GM19397 (cell line): Measurements from ENCODE around the gene CDKN1C.
A peak's percentile ranks its signal among the peaks of the same experiment; 100 is the strongest.

Experiments used
- ATAC-seq: cut with Tn5 transposase; IDR thresholded peaks from one replicate; pipeline ENCODE4 v1.9.1; 2021; ENCODE audit warnings: mild to moderate bottlenecking, moderate library complexity; ENCODE audit not compliant: unreplicated experiment

CDKN1C gene

DNA sequence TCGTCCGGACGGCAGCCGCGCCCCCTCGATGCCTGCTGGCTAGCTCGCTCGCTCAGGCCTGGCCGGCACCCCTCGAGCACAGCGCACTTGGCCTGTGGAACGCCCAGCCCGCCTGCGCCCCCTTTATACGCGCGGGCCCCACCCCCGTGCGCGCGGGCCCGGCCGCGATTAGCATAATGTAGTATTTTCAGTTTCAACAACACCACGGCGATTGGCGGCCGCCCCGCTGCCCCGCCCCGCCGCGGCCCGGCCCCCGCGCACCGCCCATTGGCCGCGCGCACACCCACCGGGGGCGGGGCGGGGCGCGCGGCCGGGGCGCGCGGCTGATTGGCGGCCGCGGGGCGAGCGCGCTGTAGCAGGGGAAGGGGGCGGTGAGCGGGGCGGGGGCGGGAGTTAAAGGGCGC lies at the start of gene CDKN1C:
TSS of gene CDKN1C (minus strand) at position 98 of the 404 bp plus-strand sequence. CDS start 319 bp downstream, outside the sequence.
- ATAC-seq: peak; percentile 75

DNA sequence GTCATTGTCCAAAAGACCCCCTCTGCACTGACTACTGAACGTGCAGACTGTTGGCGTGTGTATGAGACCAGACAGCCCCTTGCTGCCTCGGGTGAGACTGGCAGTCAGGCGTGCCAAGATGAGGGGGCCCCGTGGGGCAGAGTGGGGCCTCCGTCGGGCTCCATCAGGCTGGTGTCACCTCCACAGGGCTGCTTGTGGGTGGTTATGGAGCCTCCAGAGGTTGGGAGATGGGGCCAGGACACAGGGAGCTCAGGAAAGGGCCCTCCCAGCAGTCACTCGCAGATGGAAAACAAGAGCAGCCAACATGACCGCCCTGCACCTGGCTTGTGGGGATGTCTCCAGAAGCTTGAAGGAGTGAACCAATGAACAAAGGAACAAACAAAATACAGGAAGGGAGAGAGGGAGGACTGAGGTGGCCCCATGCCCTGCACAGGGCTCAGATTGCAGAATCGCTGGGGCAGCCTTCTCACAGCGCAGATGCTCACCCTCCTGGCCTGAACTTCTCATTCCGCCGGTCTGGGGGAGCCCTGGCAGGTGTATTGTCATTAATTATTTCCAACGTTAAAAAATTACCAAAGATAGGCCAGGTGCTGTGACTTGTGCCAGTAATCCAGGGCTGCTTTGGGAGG lies 49.1 kb upstream of the CDKN1C start:
- no peak for ATAC-seq

DNA sequence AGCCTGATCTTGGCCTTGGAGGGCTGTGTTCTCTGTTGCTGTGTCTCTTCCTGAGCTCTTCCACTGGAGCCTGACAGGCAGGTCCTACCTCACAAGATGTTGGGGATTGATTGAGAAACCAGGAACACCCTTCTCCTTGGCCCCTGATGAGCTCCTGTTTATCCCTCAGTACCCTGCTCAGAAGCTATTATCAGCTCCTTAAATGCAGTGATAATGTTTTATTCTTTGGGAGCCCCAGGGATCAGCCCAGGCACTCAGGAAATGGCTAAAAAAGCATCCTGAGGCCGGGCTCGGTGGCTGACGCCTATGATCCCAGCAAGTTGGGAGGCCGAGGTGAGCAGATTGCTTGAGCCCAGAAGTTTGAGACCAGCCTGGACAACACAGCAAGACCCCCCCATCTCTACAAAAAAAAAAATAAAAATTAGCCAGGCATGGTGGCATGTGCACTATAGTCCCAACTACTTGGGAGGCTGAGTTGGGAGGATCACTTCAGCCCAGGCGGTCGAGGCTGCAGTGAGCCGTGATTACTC lies 48.5 kb upstream of the CDKN1C start:
- ATAC-seq: no peak

DNA sequence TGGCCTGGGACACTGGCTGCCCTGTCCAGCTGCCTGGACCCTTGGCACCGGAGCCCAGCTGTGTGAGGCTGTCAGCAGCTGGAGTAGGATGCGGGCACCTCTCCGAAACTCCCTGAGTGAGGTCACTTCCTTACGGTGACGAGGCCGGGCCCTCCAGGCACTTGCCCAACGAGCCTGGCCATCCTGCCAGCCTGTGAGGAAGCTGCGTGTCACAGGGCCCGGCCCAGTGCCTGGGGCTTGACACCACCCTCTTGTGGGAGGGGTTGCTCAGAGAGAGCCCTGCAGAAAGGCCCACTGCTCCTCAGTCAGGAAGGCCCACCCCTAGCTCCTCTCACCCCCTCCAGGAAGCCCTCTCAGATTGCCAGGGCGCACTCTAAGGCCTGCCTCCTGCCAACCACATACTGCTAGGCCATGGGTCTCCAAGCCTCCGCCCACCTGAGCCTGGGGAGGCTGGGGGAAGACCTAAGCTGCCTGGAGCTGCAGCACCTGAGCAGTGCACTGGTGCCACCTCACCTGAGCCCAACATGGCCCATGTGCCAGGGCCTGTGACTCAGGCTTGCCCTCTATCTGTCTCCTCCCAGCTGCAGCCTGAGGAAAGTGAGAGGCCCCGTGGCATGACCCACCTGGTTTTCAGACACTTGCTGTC lies 47.9 kb upstream of the CDKN1C start:
- no peak for ATAC-seq

DNA sequence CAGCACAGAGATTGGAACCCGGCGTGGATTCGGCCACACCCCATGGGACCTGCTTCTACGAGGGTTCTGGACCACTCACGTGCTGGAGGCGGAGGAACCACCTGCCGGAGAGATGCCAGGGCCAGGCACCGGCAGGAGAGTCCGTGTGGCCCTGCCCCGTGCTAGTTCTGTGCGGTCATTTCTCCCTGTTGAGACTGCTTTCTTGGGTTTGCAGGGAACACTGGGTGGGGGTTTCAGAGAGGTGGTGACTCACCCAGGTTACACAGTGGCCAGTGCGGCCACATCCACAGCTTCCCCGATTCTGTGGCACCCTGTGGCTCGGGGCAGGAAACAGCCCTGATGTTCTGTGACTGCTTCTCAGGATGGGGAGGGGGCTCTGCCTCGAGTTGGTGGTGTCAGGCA lies 47.3 kb upstream of the CDKN1C start:
- ATAC-seq: no peak

DNA sequence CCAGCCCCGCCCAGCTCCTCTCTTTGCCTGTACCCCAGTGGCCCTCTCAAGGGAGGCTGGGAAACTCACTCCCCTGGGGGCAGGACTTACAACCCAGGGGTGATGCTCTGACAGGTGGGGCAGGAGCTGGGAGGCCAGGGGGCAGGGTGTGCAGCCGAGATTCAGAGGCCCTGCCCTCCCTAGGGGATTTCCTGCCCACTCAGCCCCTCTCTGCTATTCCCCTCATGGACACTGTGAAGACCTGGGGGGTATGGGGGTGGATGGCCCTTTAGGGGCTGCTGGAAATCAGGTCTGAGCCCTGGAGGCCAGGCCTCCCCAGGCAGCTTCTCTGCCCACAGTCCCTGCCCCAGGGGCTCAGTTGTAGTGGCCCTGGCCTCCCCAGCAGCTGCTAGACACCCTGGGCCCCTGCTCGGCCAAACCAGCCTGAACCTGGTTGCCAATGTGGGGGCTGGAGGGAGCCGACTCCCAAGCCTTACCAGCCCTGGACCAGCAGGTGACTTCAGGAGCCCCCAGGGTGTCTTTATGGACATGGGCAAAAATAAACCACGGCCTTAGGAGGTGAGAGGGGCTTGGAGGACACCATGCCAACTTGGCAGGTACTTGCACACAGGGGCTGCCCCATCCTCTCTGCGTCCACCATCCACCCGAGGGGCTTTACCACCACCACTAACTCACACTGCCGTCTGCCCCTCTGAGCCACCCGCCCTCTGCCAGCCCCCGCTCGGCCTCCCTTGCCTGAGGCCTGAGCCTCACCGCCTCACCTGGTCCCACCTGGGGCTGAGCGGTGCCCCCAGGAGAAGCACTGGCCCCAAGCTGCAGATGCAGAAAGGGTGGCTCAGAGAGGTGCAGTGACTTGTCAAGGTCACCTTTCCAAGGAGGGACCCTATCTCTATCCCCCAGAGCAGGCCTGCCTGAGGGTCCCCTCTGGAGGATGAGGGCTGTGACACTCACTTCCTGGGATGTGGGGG lies 46.5 kb upstream of the CDKN1C start:
- no peak for ATAC-seq

DNA sequence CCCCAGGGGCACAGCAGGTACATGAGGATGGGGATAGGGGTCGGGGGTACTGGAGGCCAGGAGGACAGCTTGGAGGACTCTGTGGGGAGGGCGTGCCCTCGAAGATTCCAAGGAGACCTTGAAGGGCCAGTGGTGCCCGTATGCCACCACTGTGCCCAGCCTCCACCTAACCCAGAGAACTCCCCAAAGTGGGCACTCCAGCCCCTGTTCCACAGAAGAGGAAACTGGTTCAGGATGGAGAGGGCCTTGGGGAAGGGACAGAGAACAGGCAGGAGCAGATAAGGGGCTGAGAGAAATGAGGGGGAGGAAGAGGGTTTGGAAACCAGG lies 45.8 kb upstream of the CDKN1C start:
- no peak for ATAC-seq

DNA sequence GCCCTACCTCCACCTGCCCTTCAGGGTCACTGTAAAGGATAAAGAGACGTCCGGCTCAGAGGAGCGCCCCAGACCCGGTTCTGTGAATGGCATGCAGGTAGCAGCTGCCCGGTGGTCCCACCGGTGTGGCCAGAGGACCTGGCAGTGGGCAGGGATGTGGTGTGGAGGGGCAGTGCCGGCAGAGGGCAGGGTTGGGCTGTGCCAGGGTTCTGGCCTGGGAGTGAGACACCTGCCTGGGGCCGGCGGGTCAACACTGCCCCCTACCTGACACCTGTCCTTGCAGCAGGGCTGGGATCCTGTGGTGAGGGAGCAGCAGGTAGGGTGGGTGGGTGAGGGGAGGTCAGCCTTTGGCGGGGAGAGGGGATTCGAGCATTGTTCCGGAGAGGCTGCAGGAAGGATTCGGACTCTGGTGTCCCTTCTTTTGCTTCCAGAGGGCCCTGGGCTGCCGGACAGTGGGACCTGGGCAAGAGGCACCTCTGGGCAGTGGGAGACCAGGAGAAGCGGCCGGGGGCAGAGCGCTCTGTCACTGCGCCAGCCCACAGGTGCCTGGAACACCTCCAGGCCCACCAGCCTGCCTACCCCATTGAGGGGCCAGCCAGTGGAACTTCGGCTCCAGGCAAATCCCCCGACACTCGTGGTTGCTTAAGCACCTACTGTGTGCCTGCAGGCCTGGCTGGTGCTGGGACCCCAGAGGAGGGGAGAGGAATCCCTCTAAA lies 45.3 kb upstream of the CDKN1C start:
- no peak for ATAC-seq

DNA sequence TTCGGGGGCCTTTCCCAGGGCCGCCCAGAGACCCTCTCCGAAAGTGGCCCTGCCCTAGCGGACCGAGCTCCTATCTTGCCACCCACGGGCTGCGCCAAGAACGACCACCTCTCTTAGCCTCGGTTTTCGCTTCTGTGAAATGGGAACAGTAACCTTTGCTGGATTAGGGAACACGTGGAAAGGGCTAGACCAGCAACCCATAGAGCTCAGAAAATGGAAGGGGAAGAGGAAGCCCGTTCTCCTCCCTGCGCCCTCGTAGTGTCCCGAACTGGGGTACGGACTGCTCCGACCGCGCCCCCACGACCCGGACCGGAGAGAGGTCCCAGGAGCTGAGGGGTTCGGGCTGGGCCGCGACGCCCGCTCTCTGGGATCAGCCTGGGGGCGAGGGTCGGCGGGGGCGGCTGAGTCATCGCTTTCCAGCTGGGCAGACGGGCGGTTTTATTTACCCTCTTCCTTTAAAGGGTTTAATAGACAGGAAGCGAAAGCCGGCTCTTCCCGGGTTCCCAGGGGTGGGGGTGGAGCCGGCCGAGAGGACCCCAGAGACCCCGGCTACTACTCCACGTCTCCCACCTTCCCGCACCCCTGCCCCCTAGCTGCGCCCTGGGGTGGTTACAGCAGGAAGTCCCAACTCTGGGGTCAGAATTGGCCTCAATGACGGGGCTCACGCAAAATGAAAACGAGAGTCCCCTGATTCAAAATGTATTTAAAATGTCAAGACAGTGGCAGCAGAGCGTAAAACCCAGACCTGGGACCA lies 44.6 kb upstream of the CDKN1C start:
- ATAC-seq: no peak

DNA sequence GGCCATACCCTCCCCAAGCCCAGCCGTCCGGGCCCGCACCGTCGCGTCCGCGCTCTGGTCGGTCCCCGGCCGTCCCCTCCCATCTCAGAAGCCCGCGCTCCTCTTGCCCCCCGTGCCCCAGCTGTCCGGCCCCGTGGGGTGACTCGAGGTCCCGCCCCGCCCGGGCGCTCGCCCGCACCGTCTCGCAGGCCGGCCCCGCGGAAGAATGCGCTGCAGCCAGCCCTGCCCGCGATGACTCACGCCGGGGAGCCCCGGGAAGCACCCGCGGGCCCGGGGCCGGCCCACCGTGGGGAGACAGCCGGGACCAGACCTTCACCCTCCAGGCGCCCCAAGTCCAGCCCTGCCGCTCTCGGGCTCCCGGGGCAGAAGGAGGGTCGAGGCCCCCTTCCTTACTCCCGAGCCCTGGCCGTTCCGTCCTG lies 44.0 kb upstream of the CDKN1C start:
- no peak for ATAC-seq

DNA sequence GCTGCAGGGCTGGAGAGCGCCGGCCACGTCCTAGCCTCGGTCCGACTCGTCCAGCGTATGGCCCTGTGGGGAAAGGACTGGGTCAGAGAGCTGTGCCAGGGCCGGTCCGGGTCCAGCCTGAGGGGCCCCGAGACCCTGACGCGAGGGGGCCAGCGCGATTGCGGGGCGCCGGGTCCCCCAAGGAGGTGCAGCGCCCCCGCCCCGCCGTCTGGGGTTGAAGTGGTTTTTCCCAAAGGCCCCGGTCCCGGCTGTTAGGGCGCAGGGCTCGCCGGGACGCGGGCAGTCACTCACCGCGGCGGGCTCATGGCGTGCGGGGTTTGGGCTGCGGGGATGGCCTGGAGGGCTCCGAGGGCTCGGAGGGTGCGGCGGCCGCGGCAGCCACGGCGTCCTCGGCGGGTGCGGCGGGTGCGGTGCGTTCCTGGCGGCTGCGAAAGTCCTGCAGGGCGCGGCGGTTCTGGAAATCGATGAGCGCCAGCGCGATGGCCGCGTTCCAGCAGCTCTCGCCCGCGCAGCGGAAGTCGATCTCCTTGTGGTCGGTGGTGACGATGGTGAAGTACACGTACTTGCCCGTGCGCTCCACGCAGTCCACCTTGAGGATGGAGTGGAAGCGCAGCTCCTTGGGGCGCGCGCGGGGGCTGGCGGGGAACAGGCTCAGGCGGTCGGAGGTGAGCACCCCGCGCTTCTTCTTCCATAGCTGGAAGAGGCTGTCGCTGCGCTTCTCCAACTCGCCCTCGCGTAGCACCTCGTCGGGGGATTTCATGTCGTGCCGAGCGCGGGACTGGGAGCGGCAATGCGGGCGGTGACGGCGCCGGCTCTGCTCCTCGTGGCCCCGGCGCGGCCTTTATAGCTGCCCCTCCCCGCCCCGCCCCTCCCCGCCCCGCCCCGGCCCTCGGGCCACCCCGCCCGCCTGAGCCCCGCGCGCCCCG lies 43.3 kb upstream of the CDKN1C start, which contains the start of gene PHLDA2:
TSS of gene PHLDA2 (minus strand) at position 816 of the 926 bp plus-strand sequence. CDS start at position 760, 56 bp downstream.
- ATAC-seq: no peak

DNA sequence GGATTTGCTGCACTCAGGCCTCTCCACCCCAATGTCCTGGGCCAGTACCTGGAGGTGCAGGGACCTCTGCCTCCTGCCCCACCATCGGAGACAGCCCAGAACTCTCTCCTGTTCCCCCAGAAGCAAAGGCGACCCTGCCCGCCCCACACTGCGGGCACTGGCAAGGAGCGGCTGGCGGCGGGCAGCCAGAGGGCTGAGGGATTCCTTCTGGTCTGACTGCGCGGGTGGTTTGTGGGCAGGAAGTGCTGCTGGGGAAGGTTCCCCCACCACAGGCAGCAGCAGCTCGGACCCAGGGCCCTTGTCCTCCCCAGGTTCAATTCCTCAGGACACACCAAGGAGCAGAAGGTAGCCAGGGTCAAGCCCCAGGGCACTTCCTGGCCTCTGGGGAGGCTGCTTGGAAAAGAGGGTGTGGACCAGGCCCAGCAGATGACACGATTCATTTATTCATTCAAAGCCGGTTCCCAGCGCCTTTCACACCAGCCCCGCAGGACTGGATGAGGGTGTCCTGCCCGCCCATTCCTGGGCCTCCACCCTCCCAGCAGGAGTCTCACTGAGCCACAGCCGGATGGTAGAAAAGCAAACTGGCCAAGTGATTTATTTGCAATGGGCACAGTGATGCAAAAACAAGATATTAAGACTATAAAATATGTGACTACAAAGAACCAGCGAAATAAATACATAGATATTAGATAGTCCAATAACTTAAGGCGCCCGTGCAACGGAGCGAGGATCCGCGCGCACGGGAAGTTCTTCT lies 42.5 kb upstream of the CDKN1C start:
- no peak for ATAC-seq

DNA sequence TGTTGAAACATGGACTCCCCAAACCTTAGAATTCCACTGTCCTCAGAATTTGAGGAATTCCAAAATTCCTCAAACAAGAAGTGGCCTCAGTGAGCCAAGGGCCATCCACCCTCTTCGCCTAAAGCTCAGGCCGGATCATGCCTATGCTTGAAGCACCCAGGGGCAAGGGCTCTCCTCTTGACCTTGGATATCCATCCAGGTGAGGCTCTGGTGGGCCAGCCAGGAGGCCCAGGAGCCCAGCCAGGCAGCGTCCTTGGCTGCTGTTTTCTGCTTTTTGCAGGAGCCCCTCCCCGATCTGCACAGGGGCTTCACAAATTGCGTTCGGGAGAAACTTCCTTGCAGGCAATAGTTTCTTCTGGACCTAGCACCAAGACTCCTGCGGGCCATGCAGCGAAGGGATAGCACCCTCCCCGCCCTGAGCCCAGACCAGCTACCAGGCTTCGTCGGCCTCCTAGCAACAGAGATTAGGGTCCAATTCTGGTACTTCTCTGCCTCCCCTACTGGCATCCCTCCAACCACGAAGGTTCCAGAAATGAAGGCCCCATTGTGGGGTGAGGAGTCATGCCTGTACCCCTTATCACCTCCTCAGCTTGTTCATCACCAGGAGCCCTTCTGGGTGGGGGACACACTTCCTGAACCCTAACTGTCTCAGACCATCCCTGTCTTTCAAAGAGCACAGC lies 41.7 kb upstream of the CDKN1C start:
- ATAC-seq: no peak

DNA sequence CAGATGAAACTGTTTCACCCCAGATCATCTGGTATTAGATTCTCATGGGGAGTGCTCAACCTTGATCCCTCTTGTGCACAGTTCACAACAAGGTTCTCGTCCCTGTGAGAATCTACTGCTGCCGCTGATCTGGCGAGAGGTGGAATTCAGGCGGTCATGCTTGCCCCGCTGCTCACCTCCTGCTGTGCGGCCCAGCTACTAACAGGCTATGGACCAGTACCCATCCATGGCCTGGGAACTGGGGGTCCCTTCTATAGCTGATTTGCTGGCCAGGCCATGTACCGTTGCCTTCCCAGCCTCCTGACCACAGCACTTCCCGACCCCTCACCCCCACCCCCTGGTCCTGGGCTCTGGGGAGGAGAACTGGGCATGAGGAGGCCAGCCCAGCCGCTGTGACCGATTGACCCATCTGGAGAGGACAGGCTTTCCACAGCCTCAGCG lies 41.1 kb upstream of the CDKN1C start:
- no peak for ATAC-seq

DNA sequence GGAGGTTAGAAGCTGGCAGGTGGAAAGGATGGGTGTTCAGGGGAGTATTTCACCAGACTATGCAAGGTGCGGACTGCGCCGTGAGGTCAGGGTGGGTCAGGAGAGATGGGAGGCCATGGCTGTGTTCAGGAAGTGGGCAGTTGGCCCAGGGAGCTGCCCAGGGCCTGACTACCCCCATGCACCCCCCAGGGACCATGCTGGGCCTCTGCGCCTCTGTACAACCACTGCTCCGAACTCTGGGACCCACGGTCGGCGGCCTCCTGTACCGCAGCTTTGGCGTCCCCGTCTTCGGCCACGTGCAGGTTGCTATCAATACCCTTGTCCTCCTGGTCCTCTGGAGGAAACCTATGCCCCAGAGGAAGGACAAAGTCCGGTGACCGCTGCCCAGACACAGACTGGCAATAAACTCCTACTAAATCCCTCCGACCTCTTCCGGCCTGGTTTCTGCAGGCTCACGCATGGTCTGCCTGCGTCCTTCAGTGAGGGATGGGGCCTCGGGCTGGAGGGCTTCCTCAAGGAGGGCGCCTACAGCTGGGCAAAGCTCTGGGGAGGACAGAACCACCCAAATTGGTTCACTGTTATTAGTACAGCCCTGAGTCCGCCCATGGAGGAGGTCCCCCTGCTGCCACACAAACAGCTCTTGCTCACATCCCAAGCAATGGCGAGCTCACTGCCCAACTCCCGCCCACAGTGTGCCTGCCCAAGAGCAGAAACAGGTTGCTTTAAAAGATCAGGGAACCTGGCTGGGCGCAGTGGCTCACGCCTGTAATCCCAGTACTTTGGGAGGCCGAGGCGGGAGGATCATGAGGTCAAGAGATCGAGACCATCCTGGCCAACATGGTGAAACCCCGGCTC lies 39.5 kb upstream of the CDKN1C start:
- no peak for ATAC-seq

DNA sequence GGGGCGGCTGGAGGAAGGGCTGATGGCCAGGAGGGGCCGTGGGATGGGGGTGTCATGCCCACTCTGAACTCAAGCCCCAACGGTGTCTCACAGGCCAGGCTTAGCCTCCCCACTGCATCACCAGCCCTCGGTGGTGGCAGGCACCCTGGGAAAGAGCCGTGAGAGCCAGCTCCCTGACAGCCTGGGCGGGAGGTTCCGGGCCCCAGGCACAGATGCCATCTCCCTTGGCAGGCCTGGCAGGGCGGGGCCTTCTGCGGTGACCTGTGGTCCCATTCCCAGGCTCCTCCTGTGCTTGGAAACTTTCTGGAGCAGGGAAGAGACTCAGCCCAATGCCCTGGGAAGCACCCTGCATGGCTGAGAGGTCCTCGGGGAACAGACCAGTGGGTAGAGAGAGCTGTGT lies 38.8 kb upstream of the CDKN1C start:
- no peak for ATAC-seq
